NCI-H2196 treated with DMSO at 0.1 percent for 48 hours (cell line): ENCODE data around the gene VTCN1.
A peak's percentile ranks its signal among the peaks of the same experiment; 100 is the strongest.
"Not testable (repeated sequence)": the region's sequence is repeated elsewhere in the genome, so short reads cannot be mapped to it uniquely, and the experiment has no call there.

Experiments used
- DNase-seq: peaks from one replicate; lab custom pipeline; 2025; ENCODE audit not compliant: unreplicated experiment; lab: John Stamatoyannopoulos, UW

Gene VTCN1

GRCh38 chr1:117128323-117129079, 82.2 kb downstream of the VTCN1 start:
- DNase-seq, result peak; percentile 37

- DNase-seq, result no peak
These were observed 82.9 kb downstream of the VTCN1 start for GRCh38 chr1:117127795-117128194.

- no peak for DNase-seq
These were observed 86.1 kb downstream of the VTCN1 start for GRCh38 chr1:117124661-117125060.

GRCh38 chr1:117123274-117123673, 87.5 kb downstream of the VTCN1 start:
- DNase-seq, result no peak

- no peak for DNase-seq
These were observed 88.2 kb downstream of the VTCN1 start for GRCh38 chr1:117122330-117123025.

GRCh38 chr1:117121589-117122329, 89.0 kb downstream of the VTCN1 start, which contains the start of gene TRIM45:
TRIM45 (minus strand) TSS chr1:117121749; CDS start chr1:117121201, 548 bp downstream.
- DNase-seq, result peak; percentile 87

GRCh38 chr1:117120774-117121588, 89.7 kb downstream of the VTCN1 start:
- DNase-seq, result peak; percentile 44

GRCh38 chr1:117119144-117119543, 91.6 kb downstream of the VTCN1 start:
- DNase-seq, result not testable (repeated sequence)

GRCh38 chr1:117118137-117118536, 92.6 kb downstream of the VTCN1 start:
- no peak for DNase-seq

- DNase-seq, result no peak
These were observed 93.0 kb downstream of the VTCN1 start for GRCh38 chr1:117117697-117118096.

GRCh38 chr1:117116784-117117130, 94.0 kb downstream of the VTCN1 start:
- no peak for DNase-seq

GRCh38 chr1:117116090-117116783, 94.5 kb downstream of the VTCN1 start:
- no peak for DNase-seq

- DNase-seq, result no peak
These were observed 95.8 kb downstream of the VTCN1 start for GRCh38 chr1:117114877-117115276.

GRCh38 chr1:117113199-117113598, 97.5 kb downstream of the VTCN1 start:
- no peak for DNase-seq

GRCh38 chr1:117112047-117112717, 98.5 kb downstream of the VTCN1 start:
- DNase-seq, result no peak

GRCh38 chr1:117110774-117111173, 100.0 kb downstream of the VTCN1 start:
- DNase-seq, result no peak

- no peak for DNase-seq
These were observed 103.4 kb downstream of the VTCN1 start for GRCh38 chr1:117107364-117107763.

GRCh38 chr1:117106478-117106877, 104.2 kb downstream of the VTCN1 start:
- DNase-seq, result no peak

- DNase-seq, result no peak
These were observed 105.0 kb downstream of the VTCN1 start for GRCh38 chr1:117105722-117106121.

- no peak for DNase-seq
These were observed 105.7 kb downstream of the VTCN1 start for GRCh38 chr1:117104986-117105385.
